CD1c-positive myeloid dendritic cell (primary cell): ENCODE data around the gene DNAL4.

Experiments
- DNase-seq: peaks from one replicate; pipeline ENCODE4 v3.0.0-alpha.2; 2016; ENCODE audit errors: extremely low spot score

Gene DNAL4, protein sequence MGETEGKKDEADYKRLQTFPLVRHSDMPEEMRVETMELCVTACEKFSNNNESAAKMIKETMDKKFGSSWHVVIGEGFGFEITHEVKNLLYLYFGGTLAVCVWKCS

DNA sequence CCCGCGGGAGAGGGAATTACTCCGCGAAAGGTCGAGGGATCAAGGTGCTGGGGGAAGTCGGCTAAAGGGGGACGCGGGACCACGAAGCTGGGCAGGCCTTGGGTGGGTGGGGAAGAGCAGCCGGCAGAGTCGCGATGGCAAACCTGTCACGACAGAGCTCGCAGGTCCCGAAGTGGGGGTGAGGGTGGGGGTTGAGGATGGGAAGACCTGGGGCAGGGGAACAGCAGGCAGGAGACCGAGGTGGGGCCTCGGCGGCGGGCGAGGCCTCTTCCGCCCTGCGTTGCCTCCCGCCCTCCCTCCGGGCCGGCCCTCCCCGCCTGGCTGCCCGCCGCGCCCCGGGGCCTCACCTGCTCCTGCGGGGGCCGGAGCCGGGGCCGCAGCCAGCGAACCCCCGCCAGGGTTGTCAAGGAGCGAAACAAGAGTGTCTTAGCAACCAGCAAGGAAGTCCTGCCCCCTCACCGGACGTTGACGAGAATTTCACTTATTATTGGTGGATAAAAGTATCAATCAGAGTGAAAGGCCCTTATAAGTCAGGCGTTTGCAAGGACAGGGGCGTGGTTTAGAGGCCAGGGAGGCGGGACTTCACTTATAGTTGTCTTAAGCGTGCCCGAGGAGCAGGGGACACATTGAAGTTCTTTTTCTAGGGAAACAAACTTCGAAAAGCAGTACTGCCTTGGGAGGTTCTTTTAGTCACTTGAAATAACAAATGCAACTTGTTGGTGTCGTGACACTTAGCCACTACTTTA lies at the start of gene DNAL4:
DNAL4 (minus strand) TSS at position 423 of the 746 bp plus-strand sequence. CDS start 11,412 bp downstream, outside the sequence.
- peak; percentile 99 for DNase-seq

DNA sequence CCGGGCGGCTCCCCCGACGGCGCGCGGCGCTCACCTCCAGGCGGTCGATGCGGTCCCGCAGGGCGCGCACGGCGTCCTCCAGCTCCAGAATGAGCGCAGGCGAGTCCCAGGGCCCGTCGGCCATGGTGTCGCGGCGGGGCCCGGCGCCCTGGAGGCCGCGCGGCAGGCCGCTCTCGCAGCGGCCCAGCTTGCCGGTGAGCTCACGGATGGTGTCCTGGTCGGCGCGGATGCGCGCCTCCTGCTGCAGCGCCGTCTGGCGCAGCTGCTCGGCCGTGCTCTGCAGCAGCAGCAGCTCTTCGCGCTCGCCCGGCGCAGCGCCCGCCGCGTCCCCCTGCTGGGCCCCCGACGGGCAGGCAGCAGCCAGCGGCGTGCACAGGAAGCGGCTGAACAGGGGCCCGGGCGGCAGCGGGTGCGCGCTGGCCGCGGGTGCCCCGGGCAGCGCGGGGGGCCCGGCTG lies 49.3 kb upstream of the DNAL4 start:
- DNase-seq, result peak; percentile 61

DNA sequence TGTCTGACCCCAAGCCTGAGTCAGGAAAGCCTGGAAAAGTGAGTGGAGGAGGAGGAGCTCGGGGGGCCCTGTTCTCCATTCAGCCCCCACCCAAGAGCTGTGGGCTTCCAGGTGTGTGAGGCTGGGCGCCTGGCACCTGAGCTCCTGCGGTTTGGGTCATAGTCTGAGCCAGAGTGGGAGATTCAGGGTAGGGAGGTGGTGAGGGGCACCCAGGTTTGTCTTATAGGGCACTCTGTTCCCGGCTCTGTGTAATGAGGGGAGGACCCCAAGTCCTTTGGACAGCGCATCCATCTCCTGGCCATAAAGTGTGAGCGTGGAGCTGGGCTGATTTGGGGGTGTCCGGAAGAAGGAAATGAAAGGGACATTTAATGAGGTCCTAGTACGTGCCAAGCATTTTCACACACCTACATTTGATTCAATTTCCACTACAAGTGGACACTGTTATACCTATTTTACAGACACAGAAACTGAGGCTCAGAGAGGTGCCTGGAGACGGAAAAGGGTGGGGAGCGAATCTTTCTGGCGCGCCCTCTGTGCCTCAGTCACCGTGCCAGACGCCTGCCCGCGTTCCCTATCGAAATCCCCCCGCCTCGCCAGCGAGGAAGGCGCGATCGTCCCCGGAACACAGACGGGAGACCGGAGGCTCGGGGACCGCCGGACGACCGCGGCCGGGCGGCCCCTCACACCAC lies 48.7 kb upstream of the DNAL4 start:
- DNase-seq, result no peak

DNA sequence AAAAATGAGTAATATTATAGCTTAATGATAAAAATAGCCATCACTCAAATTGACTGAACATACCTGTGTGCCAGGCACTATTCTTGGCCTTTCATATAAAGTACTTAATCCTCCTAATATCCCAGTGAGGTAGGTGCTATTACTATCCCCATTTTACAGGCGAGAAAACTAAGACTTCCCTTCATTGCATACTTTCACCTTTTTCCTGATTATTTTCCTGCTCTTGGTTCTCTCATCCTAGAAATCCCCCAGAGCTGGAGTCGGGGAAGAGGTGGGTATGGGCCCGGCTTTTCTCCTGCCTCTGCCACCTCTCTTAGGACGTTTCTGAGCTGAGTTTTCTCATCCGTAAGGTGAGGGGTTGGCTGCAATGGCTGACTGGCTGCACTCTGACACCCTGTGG lies 47.7 kb upstream of the DNAL4 start:
- DNase-seq, result no peak

DNA sequence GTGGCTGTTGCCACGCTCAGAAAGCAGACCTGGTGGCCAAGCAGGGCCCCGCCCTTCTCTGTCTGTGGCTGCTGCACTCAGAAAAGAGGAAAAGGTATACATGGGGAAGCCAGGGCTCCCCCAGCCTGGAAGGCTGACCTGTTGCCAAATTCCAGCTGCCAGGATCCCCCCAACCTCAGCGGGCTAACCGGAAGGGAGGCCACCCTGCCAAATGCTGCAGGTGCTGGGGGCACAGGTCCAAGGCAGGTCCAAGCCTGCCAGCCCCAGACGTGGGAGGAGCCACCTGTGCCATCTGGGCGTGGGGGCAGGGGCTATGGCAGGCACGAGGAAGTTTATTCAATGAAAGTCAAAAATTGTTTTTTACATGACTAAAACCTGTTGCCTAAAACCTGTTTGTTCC lies 47.3 kb upstream of the DNAL4 start:
- no peak for DNase-seq

DNA sequence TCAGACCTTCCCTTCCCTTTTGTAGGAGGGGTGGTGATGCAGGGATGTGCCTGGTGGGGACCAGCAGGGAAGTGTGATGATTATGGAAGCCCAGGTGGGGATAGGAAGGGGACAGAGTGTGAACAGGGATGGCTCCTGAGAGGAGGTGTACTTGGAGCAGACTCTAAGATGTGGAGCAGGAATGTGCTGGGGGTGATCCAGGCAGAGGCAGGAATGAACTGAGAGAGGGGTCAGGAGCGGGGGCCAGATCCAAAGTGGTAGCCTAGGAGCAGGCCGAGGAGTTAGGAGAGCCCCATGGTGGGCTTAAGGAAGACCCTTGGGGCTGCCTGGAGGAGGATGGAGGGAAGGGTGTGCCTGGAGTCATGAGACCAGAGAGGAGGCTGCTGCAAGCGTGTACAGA lies 46.2 kb upstream of the DNAL4 start:
- no peak for DNase-seq

GRCh38 chr22:38839686-38840085 lies 45.7 kb upstream of the DNAL4 start:
- no peak for DNase-seq

DNA sequence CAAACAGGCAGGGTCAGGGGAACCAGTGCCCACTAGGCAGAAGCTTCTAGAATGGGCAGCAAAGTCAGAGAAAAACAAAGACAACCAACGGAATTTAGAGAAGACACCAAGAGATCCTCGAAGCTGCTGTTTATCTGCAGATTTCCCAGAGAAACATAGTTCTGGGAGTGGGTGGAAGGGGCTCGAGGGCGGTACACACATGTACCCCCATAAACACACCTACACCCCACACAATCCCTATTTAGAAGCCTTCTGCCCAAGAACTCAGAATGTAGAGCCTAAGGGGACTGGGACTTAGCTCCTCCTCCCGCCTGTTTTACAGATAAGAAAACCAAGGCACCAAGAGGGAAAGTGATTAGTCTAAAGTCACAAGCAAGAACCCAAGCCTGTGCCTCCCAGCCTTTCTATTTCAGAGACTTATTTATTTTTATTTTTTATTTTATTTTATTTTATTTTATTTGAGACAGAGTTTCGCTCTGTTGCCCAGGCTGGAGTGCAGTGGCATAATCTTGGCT lies 43.5 kb upstream of the DNAL4 start:
- DNase-seq, result no peak

DNA sequence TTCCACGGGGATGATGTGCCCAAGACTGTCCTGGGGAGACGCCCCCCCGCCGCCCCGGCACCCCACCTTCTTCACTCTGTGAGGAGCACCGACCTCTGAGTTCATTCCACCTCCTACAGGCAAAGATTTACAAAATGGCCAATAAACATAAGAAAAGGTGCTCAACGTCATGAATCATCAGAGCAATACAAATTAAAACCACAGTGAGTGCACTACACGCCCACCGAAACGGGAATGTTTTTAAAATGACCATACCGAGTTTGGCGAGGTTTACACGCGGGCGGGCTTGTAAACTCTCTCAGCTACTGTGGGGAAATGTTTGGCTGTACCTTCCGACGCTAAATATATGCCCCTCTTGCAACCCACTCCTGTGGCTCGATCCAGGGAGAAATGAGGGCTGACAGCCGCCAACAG lies 42.0 kb upstream of the DNAL4 start:
- DNase-seq, result no peak

DNA sequence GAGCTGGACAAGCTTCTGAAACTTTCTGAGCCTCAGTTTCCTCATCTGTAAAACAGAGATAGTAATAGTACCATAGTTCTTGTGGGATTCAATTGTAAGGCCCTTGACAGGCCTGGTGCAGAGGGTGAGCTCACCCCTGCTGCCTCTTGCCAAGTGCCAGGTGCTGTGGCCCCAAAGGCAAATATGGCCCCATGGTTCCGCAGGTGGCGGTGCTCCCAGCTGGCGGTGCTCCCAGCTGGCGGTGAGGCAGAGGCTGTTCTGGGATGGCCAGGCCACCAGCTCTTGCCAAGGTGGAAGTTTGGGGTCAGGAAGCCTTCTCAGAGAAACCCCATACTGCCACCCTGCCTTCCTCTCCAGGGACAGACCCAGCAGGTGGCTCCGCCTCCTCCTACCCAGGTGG lies 41.0 kb upstream of the DNAL4 start:
- no peak for DNase-seq

DNA sequence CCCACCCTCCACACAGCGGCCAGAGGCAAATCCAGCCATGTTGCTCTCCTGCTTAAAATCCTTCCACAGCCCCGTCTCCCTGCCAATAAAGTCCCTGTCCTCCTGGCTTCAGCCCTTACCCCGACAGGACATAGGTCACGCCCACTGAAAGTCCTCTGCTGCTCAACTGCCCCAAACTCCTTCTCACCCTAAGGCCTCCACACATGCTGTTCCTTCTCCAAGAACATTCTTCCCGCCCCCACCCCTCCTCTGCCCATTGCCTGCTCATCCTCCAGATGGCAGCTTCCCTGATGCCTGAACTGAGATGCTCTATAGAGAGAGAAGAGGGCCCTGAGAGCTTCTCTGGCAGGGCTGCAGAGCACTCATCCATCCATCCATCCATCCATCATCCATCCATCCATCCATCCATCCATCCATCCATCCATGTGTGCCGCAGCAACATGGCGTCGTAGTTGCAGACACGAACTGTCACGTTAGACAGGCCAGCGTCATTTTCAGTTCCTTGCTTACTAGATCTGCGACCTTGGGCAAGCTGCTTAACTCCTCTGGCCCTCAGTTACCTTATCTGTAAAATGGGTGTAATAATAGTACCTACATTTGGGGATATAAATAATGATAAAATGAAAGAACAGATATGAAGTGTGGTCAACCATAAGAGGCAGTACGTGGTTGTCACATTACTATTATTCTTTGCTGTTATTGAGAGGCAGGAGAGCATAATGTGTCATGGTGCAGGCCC lies 40.4 kb upstream of the DNAL4 start:
- DNase-seq, result no peak

DNA sequence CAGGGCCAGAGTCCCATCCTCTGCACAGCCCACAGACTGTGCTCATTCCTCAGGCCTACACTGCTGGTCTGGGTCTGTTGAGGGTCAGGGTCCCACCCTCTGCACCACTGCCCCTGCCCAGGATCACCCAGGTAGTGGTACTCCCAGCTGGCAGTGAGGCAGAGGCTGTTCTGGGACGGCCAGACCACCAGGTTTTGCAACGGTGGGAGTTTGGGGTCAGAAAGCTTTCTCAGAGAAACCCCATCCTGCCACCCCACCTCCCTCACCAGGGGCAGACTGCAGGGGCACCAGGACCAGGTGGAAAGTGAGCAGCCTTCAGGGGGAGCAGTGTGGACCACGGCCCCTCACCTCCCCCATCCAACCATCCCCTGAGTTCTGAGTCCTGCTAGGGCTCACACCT lies 39.1 kb upstream of the DNAL4 start:
- DNase-seq, result no peak

DNA sequence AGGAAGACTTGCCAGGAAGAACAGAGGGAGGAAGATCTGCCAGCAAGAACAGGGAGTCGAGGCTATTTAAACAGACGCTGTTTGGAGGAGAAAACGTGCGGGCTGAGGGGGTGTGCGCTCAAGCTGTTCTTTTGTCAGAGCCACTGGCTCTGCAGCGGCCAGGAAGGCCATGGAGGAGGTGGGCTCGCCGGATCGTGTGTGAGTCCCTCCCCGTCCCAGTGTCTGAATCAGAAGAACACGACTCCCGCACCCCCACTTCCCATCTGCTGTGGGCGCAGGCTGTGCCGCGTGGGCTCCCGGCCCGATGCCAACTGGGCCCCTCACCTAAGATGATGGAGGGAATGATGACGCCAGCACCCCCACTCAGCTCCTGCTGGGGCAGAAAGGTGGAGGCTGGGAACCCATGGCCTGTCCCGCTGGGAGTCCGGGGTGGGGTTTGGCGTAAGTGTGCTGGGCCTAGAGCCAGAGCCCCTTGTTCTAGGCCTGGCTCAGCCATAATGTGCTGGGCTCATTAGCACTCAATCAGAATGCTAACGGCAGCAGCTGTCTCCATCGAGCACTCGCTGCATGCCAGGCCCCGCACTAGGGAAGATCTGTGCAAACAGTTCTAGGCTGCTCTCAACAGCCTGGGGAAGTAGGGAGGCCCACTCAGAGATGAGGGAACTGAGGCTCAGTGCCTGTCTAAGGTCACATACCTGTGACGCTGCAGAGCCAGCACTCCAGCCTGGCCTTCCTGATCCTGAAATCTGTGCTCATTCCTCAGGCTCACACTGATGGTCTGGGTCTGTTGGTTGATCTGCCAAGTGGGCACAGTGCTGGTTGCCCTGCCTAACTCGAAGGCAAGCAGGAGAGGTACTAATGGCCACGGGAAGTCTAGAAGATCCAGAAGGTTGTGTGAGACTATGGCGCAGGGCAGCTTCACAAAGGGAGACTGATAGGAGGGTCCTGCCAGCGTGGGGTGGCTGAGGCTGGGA lies 38.3 kb upstream of the DNAL4 start:
- no peak for DNase-seq

DNA sequence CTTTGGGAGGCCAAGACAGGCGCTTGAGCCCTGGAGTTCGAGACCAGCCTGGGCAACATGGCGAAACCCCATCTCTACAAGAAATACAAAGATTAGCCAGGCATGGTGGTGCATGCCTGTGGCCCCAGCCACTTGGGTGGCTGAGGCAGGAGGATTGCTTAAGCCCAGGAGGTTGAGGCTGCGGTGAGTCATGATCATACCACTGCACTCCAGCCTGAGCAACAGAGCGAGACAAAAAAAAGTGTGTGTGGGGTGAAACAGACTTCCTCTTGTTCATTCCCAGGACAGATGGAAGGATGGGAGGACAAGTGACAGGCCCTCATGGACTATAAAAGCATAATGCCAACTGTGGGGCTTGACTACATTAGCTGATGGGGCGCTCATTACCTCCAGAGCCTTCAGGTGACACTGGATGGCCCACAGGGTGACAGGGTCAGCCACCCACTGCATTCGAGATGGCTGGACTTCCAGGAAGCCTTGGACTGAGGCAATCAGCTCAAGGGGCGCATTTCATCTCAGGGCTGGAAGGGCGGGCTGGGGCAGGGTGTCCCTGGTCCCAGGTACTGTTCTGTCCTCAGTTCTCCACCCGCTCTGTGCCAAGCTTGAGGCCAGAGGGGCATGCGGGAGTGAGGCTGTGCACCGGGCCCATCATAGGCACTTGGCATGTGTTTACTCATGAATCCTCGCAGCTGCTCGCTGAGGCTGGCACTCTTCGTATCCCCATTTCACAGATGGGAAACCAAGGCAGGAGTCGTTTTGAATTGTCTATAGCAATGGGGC lies 37.4 kb upstream of the DNAL4 start:
- peak; percentile 60 for DNase-seq

GRCh38 chr22:38830845-38831108 lies 36.8 kb upstream of the DNAL4 start:
- no peak for DNase-seq

- DNase-seq, result no peak
These were observed 36.3 kb upstream of the DNAL4 start for GRCh38 chr22:38830026-38830844.

DNA sequence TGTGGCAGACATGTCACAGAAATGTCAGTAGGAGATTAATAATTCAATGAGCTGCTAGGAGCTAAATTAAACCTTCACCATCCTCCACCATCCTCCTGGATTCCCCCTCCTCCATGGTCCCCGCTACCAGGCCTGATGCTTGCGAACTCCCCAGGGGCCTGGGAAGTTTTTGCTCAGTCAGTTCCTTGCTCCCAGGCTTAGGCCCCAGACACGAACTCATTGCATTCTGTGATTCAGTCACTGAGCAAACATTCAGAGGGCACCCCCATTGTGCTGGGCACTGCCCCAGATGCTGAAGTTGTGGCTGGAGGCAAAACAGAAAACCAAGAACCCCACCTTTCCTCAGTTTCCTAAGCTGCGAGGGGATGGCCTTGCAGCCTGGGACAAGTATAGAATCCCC lies 35.5 kb upstream of the DNAL4 start:
- DNase-seq, result no peak

GRCh38 chr22:38828616-38829205 lies 34.8 kb upstream of the DNAL4 start:
- no peak for DNase-seq

GRCh38 chr22:38828191-38828590 lies 34.2 kb upstream of the DNAL4 start:
- no peak for DNase-seq
